ENCODE data around the gene GLIS1.

The GLIS1 gene

DNA sequence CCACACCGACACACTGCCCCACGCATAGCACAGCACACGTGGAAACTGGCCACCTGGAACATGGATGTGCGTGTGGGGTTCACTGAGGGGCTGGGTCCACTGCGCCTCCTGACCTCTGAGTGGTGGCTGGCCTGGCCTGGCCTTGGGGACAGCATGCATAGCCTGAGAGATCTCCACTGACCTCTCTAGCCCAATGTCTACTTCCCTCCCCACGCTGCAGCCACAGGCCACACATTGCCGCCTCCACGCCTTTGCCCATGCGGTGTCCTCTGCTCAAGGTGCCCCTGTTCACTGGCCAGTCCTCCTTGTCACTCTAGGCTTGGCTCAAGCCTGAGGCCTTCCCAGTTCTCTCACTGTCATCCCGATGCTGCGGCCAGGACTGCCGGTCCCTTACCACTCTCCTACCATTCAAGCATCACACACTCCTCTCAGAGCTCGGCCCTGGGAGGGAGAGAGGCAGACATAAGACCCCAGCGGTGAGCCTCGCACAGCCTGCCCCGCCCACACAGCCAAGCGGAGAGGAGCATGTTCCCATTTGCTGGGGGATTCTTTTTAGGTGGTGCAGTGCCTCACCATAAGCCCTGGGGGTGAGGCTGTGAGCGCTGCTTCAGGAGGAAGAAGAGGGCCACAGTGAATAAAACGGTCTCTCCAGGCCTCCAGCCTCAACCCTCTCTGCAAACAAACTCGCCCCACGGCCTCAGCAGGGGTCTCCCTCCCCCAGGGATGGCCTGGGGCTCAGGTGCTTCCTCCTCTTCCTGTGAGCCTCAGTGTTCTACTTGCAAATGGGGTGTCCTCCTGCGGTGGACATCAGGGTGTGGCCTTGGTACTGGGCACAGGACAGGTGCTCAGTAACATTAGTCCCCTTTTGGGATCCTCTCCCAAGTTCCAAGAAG lies 199.0 kb downstream of the GLIS1 start:
- no peaks in the 10 kb centered on the region for H3F3A ChIP-seq (ENCODE audit: insufficient read depth, low read length)
- no peaks in the 10 kb centered on the region for H4K20me1 ChIP-seq (ENCODE audit: insufficient read depth, low read length)
- TF ChIP-seq EZH2 (optimal IDR thresholded peaks at IDR 0.05; ENCODE audit: low read depth, low read length) (no peak), EZH2phosphoT487 (IDR thresholded peaks at IDR 0.05; ENCODE audit: low read length) (no peak)
- TF ChIP-seq, protein P1, sequence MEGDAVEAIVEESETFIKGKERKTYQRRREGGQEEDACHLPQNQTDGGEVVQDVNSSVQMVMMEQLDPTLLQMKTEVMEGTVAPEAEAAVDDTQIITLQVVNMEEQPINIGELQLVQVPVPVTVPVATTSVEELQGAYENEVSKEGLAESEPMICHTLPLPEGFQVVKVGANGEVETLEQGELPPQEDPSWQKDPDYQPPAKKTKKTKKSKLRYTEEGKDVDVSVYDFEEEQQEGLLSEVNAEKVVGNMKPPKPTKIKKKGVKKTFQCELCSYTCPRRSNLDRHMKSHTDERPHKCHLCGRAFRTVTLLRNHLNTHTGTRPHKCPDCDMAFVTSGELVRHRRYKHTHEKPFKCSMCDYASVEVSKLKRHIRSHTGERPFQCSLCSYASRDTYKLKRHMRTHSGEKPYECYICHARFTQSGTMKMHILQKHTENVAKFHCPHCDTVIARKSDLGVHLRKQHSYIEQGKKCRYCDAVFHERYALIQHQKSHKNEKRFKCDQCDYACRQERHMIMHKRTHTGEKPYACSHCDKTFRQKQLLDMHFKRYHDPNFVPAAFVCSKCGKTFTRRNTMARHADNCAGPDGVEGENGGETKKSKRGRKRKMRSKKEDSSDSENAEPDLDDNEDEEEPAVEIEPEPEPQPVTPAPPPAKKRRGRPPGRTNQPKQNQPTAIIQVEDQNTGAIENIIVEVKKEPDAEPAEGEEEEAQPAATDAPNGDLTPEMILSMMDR (IDR thresholded peaks at IDR 0.05; ENCODE audit: low read length) = no peak
- H3K27ac ChIP-seq (ENCODE audit: low read length) = no peak overlapping the region
- no peak overlapping the region for H3K4me3 ChIP-seq (ENCODE audit: low read length)
- H3K9ac ChIP-seq (ENCODE audit: low read length) = no peak overlapping the region
- no peak overlapping the region for H2AFZ ChIP-seq (ENCODE audit: low read length)
- DNase-seq = no peak
- H3K36me3 ChIP-seq (replicated peaks; ENCODE audit: insufficient read depth, low read length) = no peaks in the 10 kb centered on the region
- H3K4me1 ChIP-seq (ENCODE audit: low read length) = no peaks in the 10 kb centered on the region
- H3K4me2 ChIP-seq (ENCODE audit: low read depth, low read length) = no peak overlapping the region
- no peaks in the 10 kb centered on the region for H3K27me3 ChIP-seq (replicated peaks; ENCODE audit: insufficient read depth, low read length)
- H3K9me2 ChIP-seq (replicated peaks; ENCODE audit: insufficient read depth, low read length) = no peaks in the 10 kb centered on the region
- no peaks in the 10 kb centered on the region for H3K79me2 ChIP-seq (ENCODE audit: low read length)
- no peaks in the 10 kb centered on the region for H3K9me3 ChIP-seq (replicated peaks; ENCODE audit: insufficient read depth, low read length)

DNA sequence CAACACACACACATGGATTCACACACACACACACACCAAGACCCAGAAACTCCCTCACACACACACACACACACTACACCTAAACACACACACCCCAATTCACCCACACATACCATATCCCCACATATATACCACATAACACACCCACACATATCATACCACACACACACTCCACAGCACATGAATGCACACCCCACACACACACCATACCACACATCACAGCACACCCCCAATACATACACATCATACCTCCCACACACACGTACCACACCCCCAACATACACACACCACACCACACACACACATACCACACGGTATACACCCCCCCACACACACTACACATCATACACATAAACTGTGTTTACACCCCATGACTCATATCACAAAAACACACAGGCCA lies 199.7 kb downstream of the GLIS1 start:
- H3K27ac ChIP-seq (ENCODE audit: low read length) = no peak overlapping the region
- H3K9me2 ChIP-seq (replicated peaks; ENCODE audit: insufficient read depth, low read length) = no peaks in the 10 kb centered on the region
- no peaks in the 10 kb centered on the region for H3K36me3 ChIP-seq (replicated peaks; ENCODE audit: insufficient read depth, low read length)
- no peak overlapping the region for H3K9ac ChIP-seq (ENCODE audit: low read length)
- no peaks in the 10 kb centered on the region for H4K20me1 ChIP-seq (ENCODE audit: insufficient read depth, low read length)
- no peaks in the 10 kb centered on the region for H3K27me3 ChIP-seq (replicated peaks; ENCODE audit: insufficient read depth, low read length)
- no peak for DNase-seq
- no peak overlapping the region for H2AFZ ChIP-seq (ENCODE audit: low read length)
- no peaks in the 10 kb centered on the region for H3F3A ChIP-seq (ENCODE audit: insufficient read depth, low read length)
- no peak overlapping the region for H3K4me2 ChIP-seq (ENCODE audit: low read depth, low read length)
- H3K4me1 ChIP-seq (ENCODE audit: low read length) = no peaks in the 10 kb centered on the region
- TF ChIP-seq, protein P1 (IDR thresholded peaks at IDR 0.05; ENCODE audit: low read length) = no peak
- TF ChIP-seq EZH2phosphoT487 (IDR thresholded peaks at IDR 0.05; ENCODE audit: low read length) (no peak), EZH2 (optimal IDR thresholded peaks at IDR 0.05; ENCODE audit: low read depth, low read length) (no peak)
- no peaks in the 10 kb centered on the region for H3K9me3 ChIP-seq (replicated peaks; ENCODE audit: insufficient read depth, low read length)
- no peaks in the 10 kb centered on the region for H3K79me2 ChIP-seq (ENCODE audit: low read length)
- H3K4me3 ChIP-seq (ENCODE audit: low read length) = no peak overlapping the region

DNA sequence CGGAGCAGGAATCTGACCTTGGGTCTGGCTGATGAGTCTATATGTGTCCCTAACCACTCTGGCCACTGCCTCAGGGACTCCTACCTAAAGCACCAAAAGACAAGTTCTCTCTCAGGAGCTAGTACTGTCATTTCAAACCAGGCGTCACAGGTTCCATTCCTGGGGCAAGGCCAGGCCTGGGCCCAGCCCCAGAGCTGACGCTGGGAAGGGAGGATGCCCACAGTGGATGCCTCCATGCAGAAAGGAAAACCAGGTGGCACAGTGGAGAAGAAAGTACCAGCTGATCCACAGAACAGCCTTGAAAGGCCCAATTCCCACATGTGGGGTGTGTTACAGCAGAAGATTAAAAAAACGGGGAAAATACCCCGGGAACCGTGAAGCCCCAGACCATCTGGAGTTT lies 202.4 kb downstream of the GLIS1 start:
- H2AFZ ChIP-seq (ENCODE audit: low read length) = no peak overlapping the region
- DNase-seq = no peak
- no peaks in the 10 kb centered on the region for H3K9me3 ChIP-seq (replicated peaks; ENCODE audit: insufficient read depth, low read length)
- H3K9me2 ChIP-seq (replicated peaks; ENCODE audit: insufficient read depth, low read length) = no peaks in the 10 kb centered on the region
- no peaks in the 10 kb centered on the region for H3K36me3 ChIP-seq (replicated peaks; ENCODE audit: insufficient read depth, low read length)
- no peak overlapping the region for H3K27ac ChIP-seq (ENCODE audit: low read length)
- no peaks in the 10 kb centered on the region for H3K79me2 ChIP-seq (ENCODE audit: low read length)
- no peak overlapping the region for H3K4me2 ChIP-seq (ENCODE audit: low read depth, low read length)
- H3K4me3 ChIP-seq (ENCODE audit: low read length) = no peak overlapping the region
- no peak for TF ChIP-seq EZH2 (optimal IDR thresholded peaks at IDR 0.05; ENCODE audit: low read depth, low read length)
- TF ChIP-seq, protein P1 (IDR thresholded peaks at IDR 0.05; ENCODE audit: low read length) = no peak
- no peak for TF ChIP-seq EZH2phosphoT487 (IDR thresholded peaks at IDR 0.05; ENCODE audit: low read length)
- H4K20me1 ChIP-seq (ENCODE audit: insufficient read depth, low read length) = no peaks in the 10 kb centered on the region
- H3F3A ChIP-seq (ENCODE audit: insufficient read depth, low read length) = no peaks in the 10 kb centered on the region
- no peaks in the 10 kb centered on the region for H3K27me3 ChIP-seq (replicated peaks; ENCODE audit: insufficient read depth, low read length)
- H3K4me1 ChIP-seq (ENCODE audit: low read length) = no peaks in the 10 kb centered on the region
- H3K9ac ChIP-seq (ENCODE audit: low read length) = no peak overlapping the region
